Pancreas (tissue), 10 donors: ENCODE data around the gene RELT. TPM values are rescaled to one million over a fixed set of nuclear protein-coding genes. Genes with fewer than 3 reads are reported as not detected.
A peak's percentile ranks its signal among the peaks of the same experiment; 100 is the strongest.

Source experiments
- ATAC-seq, 4 donors: fragments of 200-7000 bp; cut with Tn5 transposase; one replicate each; pipeline versions ENCODE4 v1.8.0 to v1.9.1; 2020; ENCODE audit warnings: mild to moderate bottlenecking in 4 of 4, moderate library complexity in 4 of 4
- DNase-seq, 6 donors: peaks; one replicate each; pipeline ENCODE4 v3.0.0-alpha.2; 2020
- FAIRE-seq: peaks from 2 replicates; lab custom pipeline; 2012; peaks lifted over from hg19 to GRCh38; lab: Jason Lieb, UNC
- H3K27ac ChIP-seq, 4 donors: fragments of 200-600 bp; sonication (generic); 1 replicate in 3 of 4; 2 replicates in 1 of 4; pipeline versions ENCODE4 v1.5.0 to v1.8.0; 2020
- H3K27me3 ChIP-seq, 4 donors: fragments of 200-600 bp; one replicate each; pipeline ENCODE4 v1.8.0; 2021
- H3K36me3 ChIP-seq, 3 donors: fragments of 200-600 bp; sonication (generic) in 1 of 3; one replicate each; pipeline versions ENCODE4 v1.5.0 to v1.8.0; 2020 to 2021
- H3K4me1 ChIP-seq, 3 donors: fragments of 200-600 bp; one replicate each; pipeline ENCODE4 v1.8.0; 2021
- H3K4me3 ChIP-seq, 4 donors: fragments of 200-600 bp; sonication (generic) in 2 of 4; one replicate each; pipeline versions ENCODE4 v1.5.0 to v1.8.0; 2020 to 2021
- H3K9me3 ChIP-seq, 4 donors: fragments of 200-600 bp; one replicate each; pipeline ENCODE4 v1.8.0; 2021
- CTCF ChIP-seq, 4 donors: fragments of 200-600 bp; sonication (generic) in 3 of 4; IDR thresholded peaks; one replicate each; pipeline versions ENCODE4 v1.5.0 to v1.8.0; 2021; ENCODE audit warnings: antibody characterized with exemption in 4 of 4
- WGBS, 2 donors: extraction: QIAGEN DNeasy Blood & Tissue Kit; methylation state at CpG; one replicate each; pipeline ENCODE4 v1.1.7; 2013; 5-methylcytosine and 5-hydroxymethylcytosine counted together
- intact Hi-C, 3 donors: fragments of 100-400 bp; cut with DNase I; formaldehyde crosslinking; loops; one replicate each; pipeline versions ENCODE4 v1.11.1 to v1.14.2; 2022
- polyA plus RNA-seq, 2 donors: library from polyadenylated mRNA; stranded (reverse); fragments of 200-250 nt; gene quantifications; one replicate each; pipeline ENCODE4 v1.2.3, GENCODE V29; 2013
- total RNA-seq, 6 donors: library from RNA; stranded (reverse); fragmentation: NEBNext Ultra II Directional in 4 of 6; extraction: Animal tissue kit (Norgen Biotek cat#: 25700) in 4 of 6; gene quantifications; one replicate each; pipeline versions ENCODE4 v1.2.1 to v1.2.4, GENCODE V29; 2021 to 2023
- donor health status: healthy with polysubstance abuse.
- donor health status: DM: no; HTN: no; CAD: no; lungs with moderate emphysema.
- donor health status: DM: no; HTN: no; CAD: no.
- donor health status: control.
- donor health status: control.
- donor health status: Bipolar disorder and iron deficiency.
- donor health status: DM: yes; HTN: yes; CAD: no.
- donor health status: DM: no; HTN: no; CAD: no.
- donor health status: DM: no; HTN: no; CAD: no.
- donor health status: DM: yes; HTN: yes; CAD: no.

The RELT gene
- total and polyA plus RNA-seq, 8 donors: 0.23 to 4.7 (median 0.75) TPM

- FAIRE-seq (no peak), ATAC-seq (peak in 3 of 4 donors; percentile 43 to 71 (median 63)), DNase-seq (peak in 2 of 6 donors; percentile 66 to 69)
- intact Hi-C loops: no loop called here
- H3K4me1 ChIP-seq: peaks cover 0 to 4% (median 0%) of the 10 kb centered on the region in 3 donors
- no peaks in the 10 kb centered on the region for H3K36me3 ChIP-seq
- TF ChIP-seq CTCF (IDR thresholded peaks at IDR 0.05): no peak
- H3K4me3 ChIP-seq: no peak overlapping the region
- H3K27ac ChIP-seq: peak overlapping the region in 2 of 4 donors; percentile 27 to 44
- H3K9me3 ChIP-seq: no peaks in the 10 kb centered on the region
- WGBS, 2 donors: 65 to 77% methylated on average over 19 to 21 of the region's 21 CpGs
- no peaks in the 10 kb centered on the region for H3K27me3 ChIP-seq
Observed at GRCh38 chr11:73384872-73385689, 8.9 kb downstream of the RELT start.

GRCh38 chr11:73386016-73386415, 9.8 kb downstream of the RELT start:
- WGBS, 2 donors: 85 to 86% methylated on average over 8 of the region's 8 CpGs
- Histone ChIP-seq H3K36me3 (no peaks in the 10 kb centered on the region), H3K27me3 (no peaks in the 10 kb centered on the region), H3K4me3 (no peak overlapping the region), H3K4me1 (peaks cover 0 to 4% (median 0%) of the 10 kb centered on the region in 3 donors), H3K27ac (peak overlapping the region in 2 of 4 donors; percentile 27 to 39), H3K9me3 (no peaks in the 10 kb centered on the region)
- FAIRE-seq (no peak), DNase-seq (peak in 1 of 6 donors; percentile 20), ATAC-seq (peak in 2 of 4 donors; percentile 45 to 49)
- no peak for TF ChIP-seq CTCF (IDR thresholded peaks at IDR 0.05)
- intact Hi-C loops: no loop called here

- peaks cover 0 to 4% (median 0%) of the 10 kb centered on the region in 3 donors for H3K4me1 ChIP-seq
- no peaks in the 10 kb centered on the region for H3K27me3 ChIP-seq
- no peaks in the 10 kb centered on the region for H3K9me3 ChIP-seq
- no peak for TF ChIP-seq CTCF (IDR thresholded peaks at IDR 0.05)
- no peak for DNase-seq
- no peak for FAIRE-seq
- no peak overlapping the region for H3K4me3 ChIP-seq
- H3K36me3 ChIP-seq: no peaks in the 10 kb centered on the region
- ATAC-seq: no peak
- WGBS, 2 donors: 91 to 93% methylated on average over 8 of the region's 8 CpGs
- peak overlapping the region in 1 of 4 donors; percentile 27 for H3K27ac ChIP-seq
- intact Hi-C loops: no loop called here
Observed at GRCh38 chr11:73386546-73386945, 10.3 kb downstream of the RELT start.

- Histone ChIP-seq H3K36me3 (no peaks in the 10 kb centered on the region), H3K9me3 (no peaks in the 10 kb centered on the region), H3K4me1 (peaks cover 0 to 4% (median 0%) of the 10 kb centered on the region in 3 donors), H3K27ac (peak overlapping the region in 2 of 4 donors; percentile 7 to 12), H3K4me3 (no peak overlapping the region), H3K27me3 (no peaks in the 10 kb centered on the region)
- intact Hi-C loops: no loop called here
- TF ChIP-seq CTCF (IDR thresholded peaks at IDR 0.05): no peak
- DNase-seq: no peak
- FAIRE-seq: no peak
- 85 to 90% methylated on average over 21 of the region's 21 CpGs for WGBS, 2 donors
- ATAC-seq: no peak
Observed at GRCh38 chr11:73387594-73388264, 11.5 kb downstream of the RELT start.
